GM18858 (cell line): ENCODE results near the gene NAV2.
A peak's percentile ranks its signal among the peaks of the same experiment; 100 is the strongest.

ENCODE experiments used
- ATAC-seq: cut with Tn5 transposase; IDR thresholded peaks from one replicate; pipeline ENCODE4 v1.9.1; 2021; ENCODE audit not compliant: unreplicated experiment

Gene NAV2

GRCh38 chr11:19686234-19686633 is 26.4 kb upstream of the NAV2 start:
- ATAC-seq = no peak

DNA sequence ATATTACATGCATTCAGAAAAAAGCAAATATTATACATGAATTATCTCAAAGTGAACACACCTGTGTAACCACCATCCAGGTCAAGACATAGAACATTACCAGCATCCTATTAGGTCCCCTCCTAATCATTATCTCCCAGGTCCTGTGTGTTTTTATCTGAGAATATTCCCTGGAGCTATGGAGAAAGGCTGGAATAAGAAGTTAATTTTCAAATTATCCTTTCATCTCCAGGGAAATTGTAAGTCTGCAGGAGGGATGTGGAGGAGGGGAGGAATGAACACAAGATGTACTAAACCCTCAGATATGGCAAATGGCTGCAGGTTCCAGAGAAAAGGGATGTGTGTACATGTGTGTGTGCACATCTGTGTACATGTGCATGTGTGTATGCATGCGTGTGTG is 25.2 kb upstream of the NAV2 start:
- no peak for ATAC-seq

GRCh38 chr11:19689281-19690000 is 23.2 kb upstream of the NAV2 start:
- no peak for ATAC-seq

GRCh38 chr11:19690885-19691284 is 21.8 kb upstream of the NAV2 start:
- no peak for ATAC-seq

GRCh38 chr11:19691815-19692500 is 20.7 kb upstream of the NAV2 start:
- no peak for ATAC-seq

GRCh38 chr11:19693146-19693545 is 19.5 kb upstream of the NAV2 start:
- ATAC-seq = no peak

- ATAC-seq = no peak
These were observed 17.8 kb upstream of the NAV2 start for GRCh38 chr11:19694796-19695345.

- ATAC-seq = no peak
These were observed 16.6 kb upstream of the NAV2 start for GRCh38 chr11:19696073-19696472.

GRCh38 chr11:19696904-19697303 is 15.7 kb upstream of the NAV2 start:
- no peak for ATAC-seq

DNA sequence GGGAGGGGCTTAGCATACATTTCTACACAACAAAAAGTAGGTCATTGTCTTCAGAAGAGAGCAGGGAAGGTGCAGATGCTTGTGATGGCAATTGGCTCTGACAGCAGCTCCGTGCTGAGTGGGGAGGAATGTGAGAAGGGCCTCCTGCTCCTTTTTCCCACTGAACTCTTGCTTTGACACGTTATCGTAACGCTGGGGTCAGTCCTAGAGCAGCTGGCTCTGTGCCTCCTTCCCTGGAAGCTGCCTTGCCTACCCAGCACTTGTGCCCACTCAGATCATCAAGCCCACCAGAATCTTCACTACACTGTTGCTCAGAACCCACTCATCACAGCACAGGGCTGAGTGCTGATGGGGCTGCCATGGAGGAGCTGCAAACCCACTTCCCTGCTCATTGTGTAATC is 14.9 kb upstream of the NAV2 start:
- ATAC-seq = no peak

- no peak for ATAC-seq
These were observed 13.9 kb upstream of the NAV2 start for GRCh38 chr11:19698493-19699292.

DNA sequence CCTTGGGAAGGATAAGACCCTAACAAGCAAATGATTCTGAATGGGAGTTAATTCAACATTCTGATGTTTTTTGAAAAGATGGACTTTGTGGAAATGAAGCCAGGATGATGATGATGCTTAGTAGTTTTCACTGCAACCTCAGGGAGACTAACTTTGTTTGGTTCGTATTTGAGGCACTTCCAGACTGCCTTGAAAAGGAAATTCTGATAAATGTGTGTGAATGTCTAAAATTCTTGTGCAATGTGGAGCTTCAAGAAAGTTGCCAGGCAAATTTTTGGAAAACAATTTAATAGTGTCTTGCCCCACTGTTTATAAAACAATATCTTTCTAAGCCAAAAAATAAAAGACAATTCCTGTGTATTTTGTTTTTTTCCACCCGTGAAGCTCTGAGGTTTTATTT is 11.2 kb upstream of the NAV2 start:
- ATAC-seq = no peak

- ATAC-seq = no peak
These were observed 10.0 kb upstream of the NAV2 start for GRCh38 chr11:19702620-19703019.

DNA sequence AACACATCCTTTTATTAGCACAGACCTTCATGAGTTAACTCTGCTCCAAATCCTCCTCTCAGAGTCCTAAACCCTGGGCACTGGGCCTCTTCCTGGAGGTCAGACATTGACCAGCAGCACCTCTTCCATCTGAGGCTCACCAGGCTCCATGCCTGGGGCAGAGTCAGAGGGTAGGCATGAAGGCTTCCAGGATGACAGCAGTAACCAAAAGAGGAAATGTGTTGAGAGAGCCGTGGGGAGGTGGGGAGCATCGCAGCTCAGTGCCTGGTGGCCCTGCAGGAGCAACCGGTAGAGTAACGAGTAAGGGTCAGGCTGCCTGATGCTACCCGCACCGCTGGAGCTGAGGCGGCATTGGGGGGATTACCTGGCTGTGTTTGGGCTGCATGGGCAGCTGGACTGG is 9.4 kb upstream of the NAV2 start:
- no peak for ATAC-seq

DNA sequence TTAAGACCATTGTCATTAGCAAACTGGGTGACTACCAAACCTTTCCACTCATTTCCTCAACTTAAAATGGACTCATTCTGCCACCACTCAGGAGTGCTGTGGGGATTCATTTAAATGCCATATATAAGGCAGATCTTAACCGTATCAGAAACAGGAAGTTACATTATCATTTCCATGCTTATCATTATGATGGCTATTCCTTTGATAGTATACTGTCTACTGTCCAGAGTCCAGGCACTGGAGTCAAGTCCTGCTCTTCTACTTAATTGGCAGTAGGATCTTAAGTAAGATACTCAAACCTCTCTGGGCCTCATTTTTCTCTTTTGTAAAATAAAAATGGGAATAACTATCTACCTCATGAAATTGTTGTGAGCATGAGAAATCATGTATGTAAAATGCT is 8.4 kb upstream of the NAV2 start:
- ATAC-seq = no peak

DNA sequence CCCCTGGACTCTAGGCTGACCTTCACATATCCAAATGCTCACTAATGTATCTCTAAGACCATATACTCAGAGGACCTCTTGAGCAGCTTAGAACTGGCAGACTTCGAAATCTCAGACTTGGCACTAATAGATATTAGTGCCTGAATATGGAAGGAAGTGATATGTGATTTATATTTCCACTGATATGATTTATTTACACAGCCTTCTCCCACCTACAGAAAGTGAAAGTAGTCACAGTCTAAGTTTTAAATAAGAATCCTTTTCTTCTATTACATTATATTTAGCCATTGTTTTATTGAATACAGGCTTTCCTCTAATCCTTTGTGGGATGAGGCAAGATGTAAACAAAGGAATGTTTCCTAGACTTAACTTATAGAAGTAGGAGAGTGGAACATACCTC is 6.7 kb upstream of the NAV2 start:
- ATAC-seq = no peak

- ATAC-seq = no peak
These were observed 741 bp upstream of the NAV2 start for GRCh38 chr11:19711911-19712280.

DNA sequence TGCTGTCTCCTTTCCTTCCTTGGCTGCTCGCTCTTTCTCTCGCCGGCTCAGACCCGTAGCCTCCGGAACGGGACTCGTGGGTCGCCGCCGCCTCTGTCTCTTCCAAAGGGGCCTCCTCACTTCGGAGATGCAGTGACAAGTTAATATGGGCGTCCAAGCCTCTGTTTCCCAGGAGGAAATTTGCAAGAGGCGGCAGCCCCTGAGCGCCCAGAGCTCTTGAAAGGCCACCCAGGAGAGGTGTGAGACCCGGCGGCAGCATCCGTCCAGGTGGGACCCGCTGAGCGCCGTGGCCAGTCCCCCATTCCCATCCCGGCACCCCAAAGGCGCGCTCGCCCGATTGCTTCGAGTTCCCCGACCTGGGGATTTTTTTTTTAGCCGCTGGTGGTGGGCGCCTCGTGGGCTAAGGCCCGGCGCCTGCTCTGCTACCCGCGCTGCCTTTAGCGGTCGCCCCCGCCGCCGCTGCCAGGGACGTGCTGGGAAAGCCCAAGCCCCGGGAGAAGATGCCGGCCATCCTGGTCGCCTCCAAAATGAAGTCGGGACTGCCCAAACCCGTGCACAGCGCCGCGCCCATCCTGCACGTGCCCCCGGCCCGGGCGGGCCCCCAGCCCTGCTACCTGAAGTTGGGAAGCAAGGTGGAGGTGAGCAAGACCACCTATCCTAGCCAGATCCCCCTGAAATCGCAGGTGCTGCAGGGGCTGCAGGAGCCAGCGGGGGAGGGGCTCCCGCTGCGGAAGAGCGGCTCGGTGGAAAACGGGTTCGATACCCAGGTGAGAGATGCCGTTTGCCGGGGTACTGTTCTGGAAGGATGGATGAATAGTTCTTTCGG is 772 bp downstream of the NAV2 start:
- ATAC-seq = peak; percentile 5

DNA sequence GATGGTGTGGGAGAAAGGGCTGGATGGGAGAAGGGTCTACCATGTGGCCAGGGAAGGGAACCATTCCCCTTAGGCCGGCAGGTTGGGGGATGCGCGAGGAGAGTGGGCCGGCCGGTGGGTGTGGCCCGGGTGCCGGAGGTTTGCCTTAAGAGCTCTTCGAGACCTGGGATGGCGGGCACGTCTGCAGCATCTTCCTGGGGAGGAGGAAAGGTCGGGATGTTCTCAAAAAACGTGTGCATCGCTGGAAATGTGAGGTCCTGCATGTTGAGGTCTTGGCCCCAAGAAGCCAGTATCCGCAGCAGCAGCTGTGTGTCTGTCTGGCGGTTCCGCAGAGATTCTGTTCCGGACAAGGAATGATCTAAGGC is 1.4 kb downstream of the NAV2 start:
- no peak for ATAC-seq

- no peak for ATAC-seq
These were observed 2.0 kb downstream of the NAV2 start for GRCh38 chr11:19714387-19715363.
